ENCODE measurements around the gene BMP8A. TPM values are rescaled to one million over a fixed set of nuclear protein-coding genes. Genes with fewer than 3 reads are reported as not detected.

The BMP8A gene
- total RNA-seq, 1 donor from 2014 or later, result 0.16 TPM

DNA sequence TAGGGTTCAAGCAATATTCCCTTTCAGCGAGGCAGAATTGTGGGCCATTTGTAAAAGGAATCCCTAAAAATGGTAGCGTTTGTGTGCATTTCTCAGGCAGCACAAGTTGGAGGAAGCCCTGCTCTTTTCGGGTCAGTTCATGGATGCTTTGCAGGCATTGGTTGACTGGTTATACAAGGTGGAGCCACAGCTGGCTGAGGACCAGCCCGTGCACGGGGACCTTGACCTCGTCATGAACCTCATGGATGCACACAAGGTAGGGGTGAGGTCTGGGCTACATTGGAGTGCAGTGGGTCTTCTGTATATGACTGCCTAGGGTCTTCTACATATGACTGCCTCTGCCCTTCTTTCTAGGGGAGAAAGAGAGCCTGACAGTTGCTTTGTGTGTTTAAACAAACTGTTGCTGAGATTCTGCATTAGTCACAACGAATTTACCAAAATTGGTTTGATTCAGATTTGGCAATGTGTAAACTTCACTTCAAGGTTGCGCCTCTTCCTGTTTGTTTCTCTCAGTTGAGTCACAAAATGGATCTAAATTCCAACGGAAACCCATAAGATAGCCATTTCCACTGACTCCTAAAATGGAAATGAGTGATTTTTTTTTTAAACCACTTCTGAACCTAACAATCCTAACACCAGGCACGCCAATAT, 40.4 kb upstream of the BMP8A start:
- no peak overlapping the region for H3K4me3 ChIP-seq
- H3K27ac ChIP-seq (replicated peaks), result peak overlapping the region; percentile 39
- peaks cover 94% of the 10 kb centered on the region for H3K36me3 ChIP-seq
- H3K27me3 ChIP-seq (ENCODE audit: low read depth), result no peaks in the 10 kb centered on the region
- no peak for DNase-seq
- intact Hi-C loops (cut with micrococcal nuclease), result no loop called here
- peaks cover 21% of the 10 kb centered on the region for H3K4me1 ChIP-seq
- no peaks in the 10 kb centered on the region for H3K9me3 ChIP-seq (replicated peaks)
- TF ChIP-seq, protein P1, sequence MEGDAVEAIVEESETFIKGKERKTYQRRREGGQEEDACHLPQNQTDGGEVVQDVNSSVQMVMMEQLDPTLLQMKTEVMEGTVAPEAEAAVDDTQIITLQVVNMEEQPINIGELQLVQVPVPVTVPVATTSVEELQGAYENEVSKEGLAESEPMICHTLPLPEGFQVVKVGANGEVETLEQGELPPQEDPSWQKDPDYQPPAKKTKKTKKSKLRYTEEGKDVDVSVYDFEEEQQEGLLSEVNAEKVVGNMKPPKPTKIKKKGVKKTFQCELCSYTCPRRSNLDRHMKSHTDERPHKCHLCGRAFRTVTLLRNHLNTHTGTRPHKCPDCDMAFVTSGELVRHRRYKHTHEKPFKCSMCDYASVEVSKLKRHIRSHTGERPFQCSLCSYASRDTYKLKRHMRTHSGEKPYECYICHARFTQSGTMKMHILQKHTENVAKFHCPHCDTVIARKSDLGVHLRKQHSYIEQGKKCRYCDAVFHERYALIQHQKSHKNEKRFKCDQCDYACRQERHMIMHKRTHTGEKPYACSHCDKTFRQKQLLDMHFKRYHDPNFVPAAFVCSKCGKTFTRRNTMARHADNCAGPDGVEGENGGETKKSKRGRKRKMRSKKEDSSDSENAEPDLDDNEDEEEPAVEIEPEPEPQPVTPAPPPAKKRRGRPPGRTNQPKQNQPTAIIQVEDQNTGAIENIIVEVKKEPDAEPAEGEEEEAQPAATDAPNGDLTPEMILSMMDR (IDR thresholded peaks at IDR 0.05; ENCODE audit: borderline replicate concordance), result no peak

DNA sequence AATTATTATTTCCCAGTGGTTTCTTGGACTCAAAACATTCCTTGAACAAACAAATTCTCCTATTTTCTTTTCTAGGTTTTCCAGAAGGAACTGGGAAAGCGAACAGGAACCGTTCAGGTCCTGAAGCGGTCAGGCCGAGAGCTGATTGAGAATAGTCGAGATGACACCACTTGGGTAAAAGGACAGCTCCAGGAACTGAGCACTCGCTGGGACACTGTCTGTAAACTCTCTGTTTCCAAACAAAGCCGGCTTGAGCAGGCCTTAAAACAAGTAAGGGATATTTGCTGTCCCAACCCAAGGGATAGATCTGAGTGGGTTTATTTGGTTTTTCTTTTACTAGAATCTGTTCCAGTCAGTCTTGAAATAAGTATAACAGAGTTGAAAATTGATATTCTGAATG, 39.4 kb upstream of the BMP8A start:
- Histone ChIP-seq H3K4me1 (peaks cover 21% of the 10 kb centered on the region), H3K27me3 (ENCODE audit: low read depth) (no peaks in the 10 kb centered on the region), H3K36me3 (peaks cover 96% of the 10 kb centered on the region), H3K27ac (replicated peaks) (peak overlapping the region; percentile 22), H3K4me3 (no peak overlapping the region), H3K9me3 (replicated peaks) (no peaks in the 10 kb centered on the region)
- TF ChIP-seq, protein P1 (IDR thresholded peaks at IDR 0.05; ENCODE audit: borderline replicate concordance), result no peak
- intact Hi-C loops (cut with micrococcal nuclease), result no loop called here
- DNase-seq, result no peak

DNA sequence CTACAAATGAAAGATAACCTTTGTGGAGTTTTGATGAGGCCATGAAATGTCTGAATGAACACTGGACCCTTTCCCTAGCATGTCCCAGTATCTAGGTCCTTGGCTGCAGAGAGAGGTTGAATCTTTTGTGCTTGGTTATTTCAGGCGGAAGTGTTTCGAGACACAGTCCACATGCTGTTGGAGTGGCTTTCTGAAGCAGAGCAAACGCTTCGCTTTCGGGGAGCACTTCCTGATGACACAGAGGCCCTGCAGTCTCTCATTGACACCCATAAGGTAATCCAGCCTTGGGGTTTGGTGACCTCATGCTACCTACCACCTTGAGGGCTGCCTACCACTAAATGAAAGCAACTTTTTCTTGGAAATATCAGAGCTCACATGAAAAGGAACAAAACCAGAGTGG, 38.9 kb upstream of the BMP8A start:
- Histone ChIP-seq H3K36me3 (peaks cover 96% of the 10 kb centered on the region), H3K27me3 (ENCODE audit: low read depth) (no peaks in the 10 kb centered on the region), H3K4me3 (no peak overlapping the region), H3K27ac (replicated peaks) (peak overlapping the region; percentile 22), H3K4me1 (peaks cover 21% of the 10 kb centered on the region), H3K9me3 (replicated peaks) (no peaks in the 10 kb centered on the region)
- intact Hi-C loops (cut with micrococcal nuclease), result no loop called here
- DNase-seq, result no peak
- TF ChIP-seq, protein P1 (IDR thresholded peaks at IDR 0.05; ENCODE audit: borderline replicate concordance), result no peak

DNA sequence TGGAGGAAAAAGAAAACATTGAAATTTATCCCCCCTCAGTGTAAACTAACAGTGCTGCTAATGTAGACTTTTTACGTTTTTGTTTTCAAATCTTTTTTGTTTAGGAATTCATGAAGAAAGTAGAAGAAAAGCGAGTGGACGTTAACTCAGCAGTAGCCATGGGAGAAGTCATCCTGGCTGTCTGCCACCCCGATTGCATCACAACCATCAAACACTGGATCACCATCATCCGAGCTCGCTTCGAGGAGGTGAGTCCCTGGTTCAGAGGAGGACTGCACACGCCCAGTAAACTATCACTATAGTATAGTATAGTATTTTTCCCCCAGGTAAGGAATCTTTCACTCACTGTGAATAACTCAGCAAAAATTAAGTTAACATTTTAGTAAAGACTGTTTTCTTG, 37.8 kb upstream of the BMP8A start:
- no peak overlapping the region for H3K27ac ChIP-seq (replicated peaks)
- no peaks in the 10 kb centered on the region for H3K27me3 ChIP-seq (ENCODE audit: low read depth)
- intact Hi-C loops (cut with micrococcal nuclease), result no loop called here
- TF ChIP-seq, protein P1 (IDR thresholded peaks at IDR 0.05; ENCODE audit: borderline replicate concordance), result no peak
- peak; percentile 70 for DNase-seq
- no peaks in the 10 kb centered on the region for H3K9me3 ChIP-seq (replicated peaks)
- peaks cover 96% of the 10 kb centered on the region for H3K36me3 ChIP-seq
- H3K4me3 ChIP-seq, result no peak overlapping the region
- H3K4me1 ChIP-seq, result peaks cover 21% of the 10 kb centered on the region

DNA sequence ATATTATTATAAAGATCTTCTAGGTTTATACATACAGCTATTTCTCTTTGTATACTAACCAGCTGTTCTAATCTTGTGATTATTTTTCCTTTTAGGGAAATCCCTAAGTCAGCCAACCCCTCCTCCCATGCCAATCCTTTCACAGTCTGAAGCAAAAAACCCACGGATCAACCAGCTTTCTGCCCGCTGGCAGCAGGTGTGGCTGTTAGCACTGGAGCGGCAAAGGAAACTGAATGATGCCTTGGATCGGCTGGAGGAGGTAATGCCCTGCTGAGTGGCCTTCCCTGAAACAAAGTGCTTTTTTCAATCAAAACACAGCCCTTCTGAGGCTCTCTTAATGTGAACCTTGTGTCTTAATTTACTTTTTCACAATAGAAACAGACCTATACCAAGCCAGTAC, 32.4 kb upstream of the BMP8A start:
- H3K4me3 ChIP-seq, result no peak overlapping the region
- TF ChIP-seq, protein P1 (IDR thresholded peaks at IDR 0.05; ENCODE audit: borderline replicate concordance), result no peak
- no peak overlapping the region for H3K27ac ChIP-seq (replicated peaks)
- peaks cover 100% of the 10 kb centered on the region for H3K36me3 ChIP-seq
- DNase-seq, result no peak
- no peaks in the 10 kb centered on the region for H3K27me3 ChIP-seq (ENCODE audit: low read depth)
- intact Hi-C loops (cut with micrococcal nuclease), result no loop called here
- no peaks in the 10 kb centered on the region for H3K4me1 ChIP-seq
- H3K9me3 ChIP-seq (replicated peaks), result no peaks in the 10 kb centered on the region
